Fibroblast of skin of scalp (primary cell): ENCODE results near the gene RHOC.
A peak's percentile ranks its signal among the peaks of the same experiment; 100 is the strongest.

Experiments
- DNase-seq: peaks from one replicate; pipeline ENCODE4 v3.0.0-alpha.2; 2013

RHOC gene

DNA sequence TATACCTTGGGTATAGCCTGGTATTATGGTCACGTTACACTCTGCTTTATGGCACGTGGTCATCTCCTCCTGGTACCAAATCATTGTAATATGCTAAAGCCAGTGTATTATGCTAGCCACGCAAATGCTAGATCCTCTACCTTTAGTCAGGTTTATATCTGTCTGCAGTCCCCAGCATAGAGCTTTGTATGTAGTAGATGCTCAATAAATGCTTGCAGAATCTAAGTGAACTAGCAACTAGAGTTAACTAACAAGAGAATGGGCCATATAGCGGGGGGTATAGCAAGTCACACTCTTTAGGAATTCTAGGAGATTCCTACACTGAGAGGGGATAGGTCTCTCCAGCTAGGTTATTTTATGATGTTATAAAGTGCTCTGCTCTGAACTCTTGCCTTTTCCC lies 29.4 kb downstream of the RHOC start:
- DNase-seq, result no peak

DNA sequence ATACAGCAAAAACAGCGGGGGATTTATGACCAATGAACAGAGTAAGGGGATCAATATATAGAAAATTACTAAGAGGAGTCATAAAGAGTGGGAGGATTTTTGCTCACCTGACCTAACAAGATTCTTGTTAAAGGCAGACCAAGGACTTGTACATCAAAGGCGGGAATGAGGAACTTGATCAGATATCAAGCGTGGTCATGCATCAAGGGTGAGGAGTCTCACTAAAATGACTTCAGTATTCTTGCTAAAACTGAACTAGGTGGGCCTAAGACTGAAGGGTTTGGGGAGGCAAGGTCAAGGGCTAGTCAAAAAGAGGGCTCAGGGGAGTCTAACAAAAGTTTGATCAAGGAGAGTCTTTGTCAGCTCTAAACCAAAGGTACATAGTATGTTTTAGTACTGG lies 30.4 kb downstream of the RHOC start:
- DNase-seq, result no peak

DNA sequence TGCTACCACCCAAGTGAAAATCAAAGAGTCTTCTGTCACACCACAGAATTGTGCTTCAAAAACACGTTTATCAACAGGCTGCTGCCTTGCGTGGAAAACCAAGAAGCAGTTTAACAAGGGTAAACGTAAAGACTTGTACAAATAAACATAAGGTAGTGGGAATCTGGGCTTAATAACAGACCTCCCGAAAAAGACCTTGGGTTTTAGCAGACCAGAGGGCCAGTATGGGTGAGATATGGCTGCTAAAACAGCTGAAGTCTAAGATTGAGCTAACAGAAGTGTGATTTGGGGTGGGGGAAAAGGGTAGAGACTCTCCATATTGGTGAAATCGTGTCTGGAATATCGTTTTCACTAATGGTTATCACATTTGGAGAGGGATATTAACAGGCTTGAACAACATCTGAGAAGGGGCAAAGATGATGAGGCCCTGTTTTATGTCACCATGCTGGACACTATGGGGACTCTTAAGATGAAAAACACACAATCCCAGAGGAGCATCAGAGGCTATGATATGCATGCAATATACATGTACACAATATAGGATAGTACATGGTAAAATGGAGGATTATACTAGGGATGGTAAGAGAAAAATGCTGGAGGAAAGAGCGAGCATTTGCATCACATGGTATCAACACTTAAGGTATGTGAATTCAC lies 31.1 kb downstream of the RHOC start:
- DNase-seq, result no peak

DNA sequence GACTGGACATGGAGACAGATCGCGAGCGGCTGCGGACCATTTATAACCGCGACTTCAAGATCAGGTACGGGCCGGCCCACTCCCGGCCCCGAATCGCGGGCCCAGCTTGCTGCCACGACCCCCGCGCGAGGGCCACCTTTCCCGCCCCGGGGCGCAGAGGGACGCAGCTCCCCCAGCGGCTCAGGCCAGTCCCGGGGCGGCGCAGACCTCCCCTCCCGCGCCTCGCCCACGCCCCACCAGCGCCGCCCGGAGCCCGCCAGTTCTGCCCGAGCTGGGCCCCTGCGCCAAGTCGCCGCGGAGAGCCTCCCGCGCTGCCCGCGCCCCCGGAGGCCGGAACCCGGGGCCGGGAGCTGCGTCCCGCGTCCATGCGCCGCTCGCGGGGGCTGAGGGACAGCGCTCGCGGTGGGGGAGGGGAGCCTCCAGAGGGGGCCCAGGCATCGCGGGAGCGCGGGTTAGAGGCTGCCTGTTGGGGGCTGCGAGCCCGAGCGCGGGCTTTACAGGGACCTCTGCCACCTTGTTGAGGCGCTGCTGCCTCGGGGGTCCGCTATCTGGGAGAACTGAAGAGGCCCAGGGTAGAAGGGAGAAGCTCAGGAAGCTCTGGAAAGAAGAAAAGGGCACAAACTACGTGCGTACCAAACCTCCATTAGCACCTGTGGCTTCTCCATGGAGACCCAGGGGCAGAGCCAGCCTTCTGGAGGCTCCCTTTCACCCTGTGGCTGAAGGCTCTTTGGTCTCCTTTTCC lies 31.8 kb downstream of the RHOC start:
- DNase-seq, result peak; percentile 51

DNA sequence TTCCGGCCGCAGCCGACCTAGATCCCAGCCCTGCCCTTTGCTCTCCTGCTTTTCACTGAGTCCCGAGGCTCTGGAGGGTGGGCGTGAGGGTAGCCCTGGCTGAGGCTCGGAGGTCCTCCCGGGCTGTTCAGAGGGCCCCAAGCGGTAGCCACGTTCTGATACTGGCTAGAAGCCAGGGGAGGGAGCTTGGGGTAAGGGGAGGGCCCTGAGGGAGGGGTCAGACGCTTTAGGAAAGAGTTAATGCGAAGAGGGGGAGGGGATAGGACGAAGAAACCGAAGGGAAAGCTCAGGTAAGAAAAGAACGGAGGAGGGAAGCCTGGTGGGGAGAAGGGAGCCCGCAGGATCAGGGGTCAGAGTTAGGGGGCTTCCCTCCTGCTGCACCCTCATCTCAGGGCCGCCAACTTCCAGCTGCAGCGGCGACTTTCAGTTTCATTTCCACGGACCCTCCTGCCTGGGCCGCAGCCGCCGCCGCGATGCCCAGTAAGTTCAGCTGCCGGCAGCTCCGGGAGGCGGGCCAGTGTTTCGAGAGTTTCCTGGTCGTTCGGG lies 32.4 kb downstream of the RHOC start, which contains the start of gene MOV10:
Gene MOV10 (plus strand): TSS at position 220 of the 546 bp plus-strand sequence. CDS start 254 bp downstream, at position 474.
- DNase-seq, result peak; percentile 85

DNA sequence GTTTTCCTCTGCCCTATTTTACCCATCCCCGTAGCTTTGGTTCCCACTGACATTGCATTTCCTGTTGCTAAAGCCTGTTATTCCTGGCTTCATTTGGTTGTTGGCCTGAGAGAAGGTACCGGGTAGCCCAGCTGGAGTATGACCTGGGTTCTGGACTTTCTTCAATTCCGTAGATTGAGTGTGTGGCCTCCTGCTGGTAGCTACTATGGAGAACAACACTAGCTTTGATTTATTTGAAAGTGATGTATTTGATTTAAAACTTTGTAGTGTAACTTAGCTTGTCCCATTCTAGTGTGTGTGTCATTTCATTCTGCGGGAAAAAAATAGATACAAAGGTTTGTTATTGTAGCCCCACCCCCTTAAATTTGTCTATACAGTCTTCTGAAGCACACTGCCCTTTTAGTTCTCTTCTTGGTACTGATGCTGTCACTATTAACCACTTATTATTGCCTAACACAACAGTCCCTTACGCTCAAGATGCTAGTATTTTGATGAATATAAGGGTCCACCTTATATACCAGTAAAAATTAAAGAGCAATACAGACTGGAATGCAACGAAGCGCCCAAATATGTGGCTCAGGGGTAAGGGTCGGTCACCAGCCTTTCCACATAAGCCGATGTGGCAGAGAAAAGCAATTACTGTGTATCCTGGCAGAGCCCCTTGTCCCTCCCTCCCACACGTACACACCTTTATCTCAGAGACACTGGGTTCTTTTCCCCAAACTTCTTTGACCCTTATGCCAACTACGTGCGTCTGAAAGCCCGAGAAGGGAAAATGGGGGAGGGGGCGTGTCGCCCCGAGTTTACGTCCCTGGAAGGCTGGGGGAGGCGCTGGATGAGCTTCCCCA lies 33.1 kb downstream of the RHOC start:
- DNase-seq, result peak; percentile 59

DNA sequence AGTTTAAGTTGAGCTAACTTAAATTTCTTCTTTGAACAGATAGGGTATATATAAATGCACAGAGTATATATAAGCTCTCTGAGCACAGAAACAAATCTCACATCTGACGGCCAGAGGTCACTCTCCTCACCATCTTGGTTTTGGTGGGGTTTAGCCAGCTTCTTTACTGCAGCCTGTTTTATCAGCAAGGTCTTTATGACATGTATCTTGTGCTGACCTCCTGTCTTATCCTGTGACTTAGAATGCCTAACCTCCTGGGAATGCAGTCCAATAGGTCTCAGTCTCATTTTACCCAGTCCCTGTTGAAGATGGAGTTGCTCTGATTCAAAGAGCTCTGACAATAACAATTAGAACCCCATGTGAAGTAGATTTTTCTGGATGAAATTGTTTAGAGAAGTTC lies 34.1 kb downstream of the RHOC start:
- no peak for DNase-seq

DNA sequence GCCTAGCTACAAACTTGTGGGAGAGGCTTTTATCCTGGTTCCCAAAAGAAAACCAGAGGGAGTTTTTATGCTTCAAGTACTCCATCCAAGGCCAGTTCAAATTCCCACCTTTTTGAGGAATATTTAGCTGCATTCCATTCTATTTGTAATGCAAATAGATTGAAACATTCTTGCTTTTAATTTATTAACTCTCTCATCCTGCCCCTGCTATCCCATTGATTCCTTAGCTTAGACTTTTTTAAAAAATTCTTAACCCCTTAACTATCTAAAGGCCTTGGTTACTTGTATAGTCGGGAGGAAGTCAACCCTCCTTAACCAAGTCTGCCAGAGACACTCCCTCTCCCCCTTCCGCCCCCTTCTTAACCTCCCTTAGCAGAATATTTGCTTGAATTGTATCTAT lies 34.9 kb downstream of the RHOC start:
- DNase-seq, result no peak

DNA sequence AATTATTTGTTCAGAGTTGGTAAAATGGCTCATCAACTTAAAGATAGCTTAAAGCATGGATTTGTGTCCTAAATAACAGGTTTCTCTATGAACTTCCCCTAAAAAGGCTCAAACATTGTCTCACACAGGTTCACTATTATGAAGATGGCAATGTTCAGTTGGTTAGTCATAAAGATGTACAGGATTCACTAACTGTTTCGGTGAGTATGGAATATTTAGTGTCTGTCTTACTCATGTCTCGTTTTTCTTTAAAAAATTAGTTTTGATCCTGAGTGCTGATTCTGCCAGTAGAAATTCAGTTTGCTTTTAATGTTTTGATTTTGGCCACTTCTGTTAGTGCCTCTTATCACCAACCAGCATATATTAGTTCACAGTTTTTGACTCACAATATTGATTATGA lies 40.0 kb downstream of the RHOC start:
- DNase-seq, result no peak

DNA sequence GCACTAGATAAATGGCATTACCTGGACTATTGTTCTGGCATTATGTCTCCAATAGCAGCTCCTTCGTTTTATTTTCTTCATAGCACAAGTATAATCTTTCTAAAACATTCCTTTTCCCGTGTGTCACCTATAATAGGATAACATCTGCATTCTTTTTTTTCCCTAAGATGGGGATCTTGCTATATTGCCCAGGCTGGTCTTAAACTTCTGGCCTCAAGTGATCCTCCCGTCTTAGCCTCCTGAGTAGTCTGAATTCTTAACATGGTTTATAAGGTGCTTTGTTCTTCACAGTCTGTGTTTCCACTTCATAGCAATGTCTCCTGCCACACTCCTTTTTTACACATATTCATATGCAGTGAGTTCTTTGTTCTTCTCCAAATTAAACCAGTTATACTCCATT lies 41.1 kb downstream of the RHOC start:
- DNase-seq, result no peak

DNA sequence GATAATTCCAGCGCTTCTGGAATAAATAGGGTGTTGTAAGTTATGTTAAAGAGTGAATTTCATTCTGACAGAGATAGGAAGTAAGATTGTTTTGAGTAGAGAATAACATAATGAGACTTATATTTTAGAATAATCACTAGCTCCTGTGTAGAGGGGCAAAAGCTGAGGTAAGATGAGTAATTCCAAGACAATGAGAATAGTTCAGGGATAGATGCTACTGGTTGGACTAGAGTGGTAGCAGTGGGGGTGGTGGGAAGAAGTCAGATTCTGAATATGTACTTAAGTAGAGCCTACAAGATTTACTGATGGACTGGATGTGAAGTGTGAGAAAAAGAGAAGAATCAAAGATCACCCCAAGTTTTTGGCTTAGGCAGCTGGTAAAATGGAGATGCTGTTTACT lies 55.7 kb downstream of the RHOC start:
- no peak for DNase-seq
